HG02943 (cell line): ENCODE results near the gene WDFY3.

Experiments used
- ATAC-seq: cut with Tn5 transposase; IDR thresholded peaks from one replicate; pipeline ENCODE4 v1.9.1; 2021; ENCODE audit warnings: mild to moderate bottlenecking, low read depth, moderate library complexity; ENCODE audit not compliant: unreplicated experiment

Gene WDFY3

GRCh38 chr4:84644087-84644486 is 322.4 kb downstream of the WDFY3 start:
- no peak for ATAC-seq

GRCh38 chr4:84639145-84639544 is 327.3 kb downstream of the WDFY3 start:
- ATAC-seq = no peak

- no peak for ATAC-seq
Measured at GRCh38 chr4:84638092-84638491, 328.4 kb downstream of the WDFY3 start.

GRCh38 chr4:84634961-84635360 is 331.5 kb downstream of the WDFY3 start:
- ATAC-seq = no peak

DNA sequence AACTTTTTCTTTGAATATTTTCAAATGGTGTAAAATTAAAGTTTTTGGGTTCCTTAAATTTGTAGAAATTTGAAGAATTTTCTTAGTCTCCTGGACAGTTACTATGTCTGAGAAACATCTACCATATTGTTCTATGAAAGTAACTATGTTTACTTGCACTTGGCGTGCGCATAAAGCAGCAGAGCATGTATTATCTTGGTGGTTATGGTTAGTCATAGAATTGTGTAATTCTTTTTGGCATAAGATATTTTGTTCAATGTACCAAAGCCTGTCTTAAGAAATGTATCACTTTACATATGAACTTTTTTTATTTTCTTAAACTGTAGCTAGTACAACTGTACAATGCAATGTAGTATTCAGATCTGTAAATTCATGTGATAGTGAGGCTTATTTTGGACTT is 334.4 kb downstream of the WDFY3 start:
- no peak for ATAC-seq

DNA sequence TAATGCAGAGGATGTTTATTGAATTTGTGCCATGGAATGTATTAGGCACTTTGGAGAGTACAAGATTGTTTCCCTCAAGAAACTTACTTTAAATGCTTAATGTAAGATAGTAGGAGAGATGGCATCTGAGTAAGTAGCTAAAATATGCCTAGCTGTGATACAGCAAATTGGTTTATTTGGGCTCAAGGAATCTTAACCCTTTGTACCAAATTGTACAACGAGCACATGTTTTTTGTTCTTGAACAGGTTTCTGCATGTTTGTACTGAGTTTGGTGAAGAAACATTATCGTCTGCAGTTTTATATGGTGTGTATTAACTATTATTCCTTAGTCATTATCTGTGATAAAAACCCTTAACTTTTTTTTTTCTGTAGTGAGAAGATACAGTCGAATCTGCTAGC is 334.9 kb downstream of the WDFY3 start:
- no peak for ATAC-seq

- no peak for ATAC-seq
Measured at GRCh38 chr4:84626673-84627072, 339.8 kb downstream of the WDFY3 start.

DNA sequence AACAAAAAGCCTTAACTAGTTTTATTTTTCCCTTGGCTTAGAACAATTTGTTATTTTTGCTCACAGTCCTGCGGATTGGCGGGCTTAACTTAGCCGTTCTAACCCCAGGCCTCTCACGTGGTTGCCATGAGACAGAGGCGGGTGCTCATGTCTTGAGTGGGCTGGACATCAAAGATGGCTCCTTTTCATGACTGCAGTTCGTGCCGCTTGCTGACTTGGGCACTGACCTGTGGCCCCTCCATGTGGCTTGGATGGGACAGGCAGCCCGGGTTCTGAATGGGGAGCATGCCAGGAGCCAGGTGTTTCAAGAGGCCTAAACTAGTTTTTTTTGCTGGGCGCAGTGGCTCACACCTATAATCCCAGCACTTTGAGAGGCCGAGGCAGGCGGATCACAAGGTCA is 342.8 kb downstream of the WDFY3 start:
- no peak for ATAC-seq

DNA sequence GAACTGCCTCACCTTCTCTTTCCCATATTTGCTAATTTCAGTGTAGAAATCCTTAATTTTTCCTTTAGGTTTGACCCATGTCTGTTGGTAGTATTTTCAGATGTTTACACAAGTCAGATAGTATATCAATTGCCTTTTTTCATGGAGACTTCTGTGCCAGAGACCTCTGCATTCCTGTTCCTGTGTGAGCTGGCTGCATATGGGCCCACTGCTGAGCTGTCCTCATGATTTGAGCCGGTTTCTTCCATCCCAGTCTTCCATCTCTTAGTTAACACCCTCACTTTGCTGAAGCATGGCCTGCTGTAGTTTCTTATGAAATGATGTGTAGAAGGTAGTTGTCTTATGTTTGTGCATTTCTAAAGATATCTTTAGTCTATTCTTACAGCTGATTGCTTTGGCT is 343.5 kb downstream of the WDFY3 start:
- no peak for ATAC-seq
